HG03196 (cell line): ENCODE data around the gene PTGIR.

Experiments
- ATAC-seq: cut with Tn5 transposase; IDR thresholded peaks from one replicate; pipeline ENCODE4 v1.9.1; 2021; ENCODE audit not compliant: unreplicated experiment

The PTGIR gene

GRCh38 chr19:46616631-46617322, 8.1 kb downstream of the PTGIR start:
- ATAC-seq, result no peak

GRCh38 chr19:46615966-46616365, 8.9 kb downstream of the PTGIR start:
- no peak for ATAC-seq

- ATAC-seq, result no peak
Measured at GRCh38 chr19:46614114-46614722, 10.7 kb downstream of the PTGIR start.

GRCh38 chr19:46613525-46613924, 11.4 kb downstream of the PTGIR start:
- ATAC-seq, result no peak

GRCh38 chr19:46611776-46612175, 13.1 kb downstream of the PTGIR start:
- no peak for ATAC-seq

GRCh38 chr19:46610851-46611770, 13.8 kb downstream of the PTGIR start:
- no peak for ATAC-seq

- ATAC-seq, result no peak
Measured at GRCh38 chr19:46610413-46610775, 14.5 kb downstream of the PTGIR start.

GRCh38 chr19:46609511-46610412, 15.1 kb downstream of the PTGIR start:
- no peak for ATAC-seq

GRCh38 chr19:46608581-46609345, 16.1 kb downstream of the PTGIR start:
- no peak for ATAC-seq

GRCh38 chr19:46608178-46608577, 16.7 kb downstream of the PTGIR start:
- ATAC-seq, result no peak

- no peak for ATAC-seq
Measured at GRCh38 chr19:46607448-46607841, 17.4 kb downstream of the PTGIR start.

- ATAC-seq, result no peak
Measured at GRCh38 chr19:46606681-46607447, 18.0 kb downstream of the PTGIR start.

GRCh38 chr19:46606019-46606418, 18.9 kb downstream of the PTGIR start:
- no peak for ATAC-seq

- no peak for ATAC-seq
Measured at GRCh38 chr19:46605356-46605821, 19.5 kb downstream of the PTGIR start.

GRCh38 chr19:46604781-46605355, 20.0 kb downstream of the PTGIR start:
- ATAC-seq, result no peak

GRCh38 chr19:46603752-46604231, 21.1 kb downstream of the PTGIR start:
- ATAC-seq, result no peak

GRCh38 chr19:46603195-46603637, 21.7 kb downstream of the PTGIR start:
- no peak for ATAC-seq

- no peak for ATAC-seq
Measured at GRCh38 chr19:46602392-46603194, 22.3 kb downstream of the PTGIR start.
